Nephron progenitor cell (in vitro differentiated cells): Measurements from ENCODE around the gene ARHGAP26.

ENCODE experiments used
- DNase-seq: peaks from one replicate; pipeline ENCODE4 v3.0.0; 2021
- H3K27ac Mint-ChIP-seq: 2 replicates; pipeline ENCODE4 v1.8.0; 2021; ENCODE audit warnings: mild to moderate bottlenecking, moderate library complexity, mixed read lengths
- H3K27me3 Mint-ChIP-seq: 2 replicates; pipeline ENCODE4 v1.8.0; 2021; ENCODE audit warnings: mild to moderate bottlenecking, low read depth, mixed read lengths; ENCODE audit not compliant: poor library complexity
- H3K36me3 Mint-ChIP-seq: 2 replicates; pipeline ENCODE4 v1.8.0; 2021; ENCODE audit warnings: low read depth, mixed read lengths
- H3K4me1 Mint-ChIP-seq: 2 replicates; pipeline ENCODE4 v1.8.0; 2021; ENCODE audit warnings: mixed read lengths
- H3K4me3 Mint-ChIP-seq: 2 replicates; pipeline ENCODE4 v1.8.0; 2021; ENCODE audit warnings: mild to moderate bottlenecking, moderate library complexity, mixed read lengths
- H3K9me3 Mint-ChIP-seq: 2 replicates; pipeline ENCODE4 v1.8.0; 2021; ENCODE audit warnings: mild to moderate bottlenecking, moderate library complexity, mixed read lengths
- TF ChIP-seq, protein P1 (sequence below): fragments of 200-600 bp; sonication (generic); IDR thresholded peaks from 2 replicates; pipeline ENCODE4 v1.5.0; 2021; ENCODE audit warnings: antibody characterized with exemption

Gene ARHGAP26

DNA sequence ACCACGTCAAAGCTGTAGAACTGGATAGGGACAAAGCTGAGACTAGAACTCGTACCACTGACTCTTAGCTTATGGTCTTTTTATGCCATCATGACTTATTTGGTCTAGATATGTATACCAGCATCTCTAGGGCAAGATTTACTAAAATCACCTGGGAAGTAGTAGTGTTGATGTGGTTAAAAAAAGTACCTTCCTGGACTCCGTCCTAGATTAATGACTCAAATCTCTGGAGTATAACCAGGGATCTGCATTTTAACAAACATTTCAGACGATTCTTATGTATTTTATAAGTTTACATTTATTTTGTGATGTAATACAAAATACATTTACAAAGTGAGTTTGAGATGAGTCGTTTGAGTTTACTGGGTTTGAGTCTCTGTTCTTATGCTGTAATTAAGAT, 68.7 kb downstream of the ARHGAP26 start:
- H3K4me3 Mint-ChIP-seq, result no peak overlapping the region
- H3K27ac Mint-ChIP-seq, result no peak overlapping the region
- TF ChIP-seq, protein P1, sequence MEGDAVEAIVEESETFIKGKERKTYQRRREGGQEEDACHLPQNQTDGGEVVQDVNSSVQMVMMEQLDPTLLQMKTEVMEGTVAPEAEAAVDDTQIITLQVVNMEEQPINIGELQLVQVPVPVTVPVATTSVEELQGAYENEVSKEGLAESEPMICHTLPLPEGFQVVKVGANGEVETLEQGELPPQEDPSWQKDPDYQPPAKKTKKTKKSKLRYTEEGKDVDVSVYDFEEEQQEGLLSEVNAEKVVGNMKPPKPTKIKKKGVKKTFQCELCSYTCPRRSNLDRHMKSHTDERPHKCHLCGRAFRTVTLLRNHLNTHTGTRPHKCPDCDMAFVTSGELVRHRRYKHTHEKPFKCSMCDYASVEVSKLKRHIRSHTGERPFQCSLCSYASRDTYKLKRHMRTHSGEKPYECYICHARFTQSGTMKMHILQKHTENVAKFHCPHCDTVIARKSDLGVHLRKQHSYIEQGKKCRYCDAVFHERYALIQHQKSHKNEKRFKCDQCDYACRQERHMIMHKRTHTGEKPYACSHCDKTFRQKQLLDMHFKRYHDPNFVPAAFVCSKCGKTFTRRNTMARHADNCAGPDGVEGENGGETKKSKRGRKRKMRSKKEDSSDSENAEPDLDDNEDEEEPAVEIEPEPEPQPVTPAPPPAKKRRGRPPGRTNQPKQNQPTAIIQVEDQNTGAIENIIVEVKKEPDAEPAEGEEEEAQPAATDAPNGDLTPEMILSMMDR, result no peak
- no peak for DNase-seq
- H3K36me3 Mint-ChIP-seq, result no peaks in the 10 kb centered on the region
- peaks cover 11% of the 10 kb centered on the region for H3K27me3 Mint-ChIP-seq
- H3K4me1 Mint-ChIP-seq, result peaks cover 9% of the 10 kb centered on the region
- no peaks in the 10 kb centered on the region for H3K9me3 Mint-ChIP-seq

DNA sequence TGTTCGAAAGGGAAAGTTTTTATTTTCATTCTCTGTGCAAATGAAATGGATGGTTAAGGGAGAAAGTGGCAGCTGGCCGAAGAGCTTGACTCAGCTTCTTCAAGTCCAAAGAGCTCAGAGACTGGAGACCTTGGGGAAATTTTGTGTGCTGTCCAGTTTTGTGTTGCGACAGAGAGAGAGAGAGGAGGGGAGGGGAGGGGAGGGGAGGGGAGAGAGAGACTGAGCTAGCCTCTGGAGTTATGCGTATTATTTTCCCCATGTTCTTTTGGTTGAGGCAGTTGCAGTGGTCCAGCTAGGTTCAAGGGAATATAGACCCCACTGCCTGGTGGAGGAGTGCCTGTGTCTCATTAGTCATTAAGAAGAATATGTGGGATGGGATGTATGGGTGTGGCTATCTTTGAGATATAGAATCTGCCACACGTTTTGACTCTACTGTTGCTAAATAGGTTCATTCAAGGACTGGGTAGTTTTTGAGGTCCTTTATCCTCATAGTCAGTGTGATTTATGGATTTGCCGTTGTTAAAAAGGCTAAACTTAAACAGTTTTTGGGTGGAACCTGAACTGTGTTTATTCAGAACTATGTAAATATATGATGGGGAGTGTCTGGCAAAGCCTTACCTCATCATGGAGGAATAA, 69.7 kb downstream of the ARHGAP26 start:
- Mint-ChIP-seq H3K27me3 (peaks cover 11% of the 10 kb centered on the region), H3K4me3 (no peak overlapping the region), H3K36me3 (no peaks in the 10 kb centered on the region), H3K4me1 (peaks cover 9% of the 10 kb centered on the region), H3K9me3 (no peaks in the 10 kb centered on the region), H3K27ac (no peak overlapping the region)
- TF ChIP-seq, protein P1, result no peak
- no peak for DNase-seq

DNA sequence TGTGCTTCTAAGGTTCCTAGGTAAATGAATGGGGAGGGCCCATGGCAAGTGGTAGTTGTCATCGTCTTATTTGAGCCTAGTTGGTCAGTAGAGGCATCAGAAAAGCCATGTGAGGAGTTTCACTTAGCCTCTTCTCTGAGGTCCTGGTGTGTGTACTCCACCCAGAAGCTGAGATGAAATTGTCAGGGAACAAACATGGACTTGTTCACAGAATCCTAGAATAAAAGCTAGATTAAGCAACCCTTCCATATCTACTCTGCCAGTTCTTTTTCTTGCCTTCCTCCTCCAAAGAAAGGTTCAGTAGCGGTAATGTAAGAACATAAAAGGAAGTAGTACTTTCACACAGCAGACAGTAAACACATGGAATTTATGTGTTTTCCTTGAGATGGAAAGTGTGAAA, 70.4 kb downstream of the ARHGAP26 start:
- Mint-ChIP-seq H3K4me1 (peaks cover 9% of the 10 kb centered on the region), H3K27me3 (peaks cover 11% of the 10 kb centered on the region), H3K27ac (no peak overlapping the region), H3K36me3 (no peaks in the 10 kb centered on the region), H3K4me3 (no peak overlapping the region), H3K9me3 (no peaks in the 10 kb centered on the region)
- DNase-seq, result no peak
- TF ChIP-seq, protein P1, result no peak

DNA sequence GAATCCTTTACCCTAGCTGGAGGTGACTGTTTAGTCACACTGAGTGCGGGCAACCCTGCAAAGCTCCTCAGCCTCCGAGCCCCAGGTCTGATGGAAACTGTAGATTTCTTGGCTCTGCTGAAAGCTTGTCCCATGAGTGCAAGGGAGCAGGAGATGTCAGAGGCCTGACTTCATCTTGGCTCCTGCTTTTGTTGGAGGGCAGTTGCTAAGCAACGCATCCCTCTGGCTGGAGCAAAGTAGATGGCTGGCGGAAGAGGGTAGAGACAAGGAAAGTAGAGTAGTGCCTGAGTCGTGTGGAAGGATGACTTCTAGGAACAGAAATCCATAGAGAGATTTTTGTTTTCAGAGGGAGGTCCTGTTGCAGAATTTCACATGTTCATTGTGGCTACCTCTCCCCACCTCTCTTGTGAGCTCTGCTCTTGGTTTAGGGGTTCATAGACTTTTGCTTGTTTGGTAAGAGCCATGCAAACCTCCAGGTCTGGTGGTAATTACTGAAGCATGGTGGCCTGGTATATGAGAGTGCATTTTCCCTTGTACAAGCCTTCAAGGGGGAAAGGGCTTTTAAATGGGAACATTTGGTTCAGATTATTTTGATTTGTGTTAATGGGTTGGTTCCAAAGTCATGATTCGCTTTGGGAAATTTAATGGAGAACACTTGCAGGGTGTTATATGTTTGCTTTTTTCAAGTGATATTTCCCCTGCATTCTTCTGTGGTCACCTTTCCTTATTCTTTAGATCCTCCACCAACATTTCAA, 71.5 kb downstream of the ARHGAP26 start:
- no peaks in the 10 kb centered on the region for H3K9me3 Mint-ChIP-seq
- H3K27ac Mint-ChIP-seq, result no peak overlapping the region
- no peaks in the 10 kb centered on the region for H3K36me3 Mint-ChIP-seq
- peaks cover 9% of the 10 kb centered on the region for H3K4me1 Mint-ChIP-seq
- peaks cover 13% of the 10 kb centered on the region for H3K27me3 Mint-ChIP-seq
- no peak overlapping the region for H3K4me3 Mint-ChIP-seq
- TF ChIP-seq, protein P1, result no peak
- DNase-seq, result no peak

DNA sequence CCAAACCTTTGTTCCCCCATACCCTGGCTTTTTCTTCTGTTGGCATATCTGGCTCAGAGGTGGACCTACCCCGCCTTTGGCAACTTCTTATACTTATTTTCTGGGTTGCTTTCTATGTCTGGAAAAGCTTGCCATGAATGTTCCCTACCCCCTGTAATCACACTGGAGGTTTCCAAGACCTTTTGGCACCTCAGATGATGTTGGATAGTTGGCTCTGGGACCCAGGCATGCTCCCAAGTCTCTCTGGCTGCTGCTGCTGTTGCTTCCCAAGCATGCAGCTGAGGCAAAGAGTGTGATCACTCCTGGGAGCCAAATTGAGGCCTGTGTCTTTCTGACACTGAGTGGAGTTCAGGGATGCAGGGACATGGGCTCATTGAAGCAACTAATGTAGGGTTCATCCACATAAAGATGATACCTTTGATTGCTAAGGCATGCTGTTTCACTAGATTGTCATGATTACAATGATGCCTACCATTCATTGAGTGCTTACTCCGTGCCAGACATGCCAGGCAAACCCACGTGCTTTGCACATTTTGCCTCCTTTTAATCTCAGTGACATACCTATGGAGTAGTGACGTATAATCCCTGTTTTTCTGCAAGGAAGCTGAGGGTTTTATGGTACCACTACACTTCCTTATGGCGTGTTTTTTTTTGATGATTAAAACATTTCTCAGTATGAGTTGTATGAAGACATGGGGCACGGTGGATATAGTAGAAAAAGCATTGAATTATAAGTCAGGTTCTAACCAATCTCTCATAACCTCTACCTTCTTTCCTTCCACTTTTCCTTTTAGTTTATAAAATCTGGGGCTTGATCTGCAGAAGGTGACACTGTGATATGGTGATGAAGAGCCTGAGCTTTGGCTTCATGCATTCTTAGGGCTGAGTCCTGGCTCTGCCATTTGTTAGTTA, 73.1 kb downstream of the ARHGAP26 start:
- no peak for DNase-seq
- no peaks in the 10 kb centered on the region for H3K9me3 Mint-ChIP-seq

More for the DNA sequence above, 73.1 kb downstream of the ARHGAP26 start:
- TF ChIP-seq, protein P1, result no peak
- Mint-ChIP-seq H3K4me3 (no peak overlapping the region), H3K4me1 (peaks cover 16% of the 10 kb centered on the region), H3K36me3 (no peaks in the 10 kb centered on the region), H3K27me3 (peaks cover 19% of the 10 kb centered on the region), H3K27ac (no peak overlapping the region)
